T follicular helper cell (primary cell): Measurements from ENCODE around the gene PI16.
A peak's percentile ranks its signal among the peaks of the same experiment; 100 is the strongest.

Experiments used
- DNase-seq: peaks from one replicate; pipeline ENCODE4 v3.0.0-alpha.2; 2020; ENCODE audit warnings: low read depth
- total RNA-seq, 2 experiments: gene quantifications; one replicate each; lab custom pipeline; 2026; lab: John Stamatoyannopoulos, UW

Gene PI16
- 0.09 to 5.6 reads per million in 2 experiments for total RNA-seq

GRCh38 chr6:36954262-36954931 lies at the start of gene PI16:
PI16 (plus strand) TSS chr6:36954738; CDS start chr6:36954761, 23 bp downstream.
- DNase-seq = no peak

- DNase-seq = no peak
Measured at GRCh38 chr6:36904851-36905393, 49.6 kb upstream of the PI16 start.

DNA sequence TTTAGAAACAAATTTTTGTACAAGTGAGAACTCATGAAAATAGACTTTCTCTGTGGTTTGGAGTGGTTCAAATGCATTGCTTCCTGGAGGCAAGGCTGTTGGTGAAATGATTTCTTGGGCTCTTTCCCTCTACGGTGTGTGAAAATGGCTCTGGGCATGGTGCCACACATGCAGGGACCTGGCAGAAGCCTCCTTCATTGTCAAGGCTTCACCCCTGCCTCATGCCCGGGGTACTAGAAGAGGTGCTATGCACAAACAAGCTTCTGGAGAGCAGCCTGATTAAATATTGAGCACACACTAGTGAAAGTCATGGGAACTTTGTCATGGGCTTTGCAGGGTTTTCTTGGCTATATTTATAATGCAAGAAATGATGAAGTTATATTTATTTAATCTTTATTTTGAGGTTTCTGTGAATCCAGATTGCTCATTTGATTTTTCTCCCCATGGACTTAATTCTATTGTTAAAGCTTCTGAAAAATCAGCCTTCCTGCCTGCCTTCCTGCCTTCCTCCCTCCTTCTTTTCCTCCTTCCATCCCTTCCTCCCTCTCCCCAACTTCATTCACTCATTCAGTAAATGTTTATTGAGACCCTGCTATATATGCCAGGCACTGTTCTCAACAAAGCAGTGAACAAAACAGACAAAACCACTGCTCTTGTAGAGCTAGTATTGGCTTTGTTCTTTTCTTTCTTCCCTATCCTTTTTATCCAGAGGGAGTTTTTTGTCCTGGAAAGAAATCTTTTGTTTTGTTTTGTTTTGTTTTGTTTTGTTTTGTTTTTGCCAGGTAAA lies 47.8 kb upstream of the PI16 start:
- no peak for DNase-seq

GRCh38 chr6:36907781-36908180 lies 46.8 kb upstream of the PI16 start:
- no peak for DNase-seq

DNA sequence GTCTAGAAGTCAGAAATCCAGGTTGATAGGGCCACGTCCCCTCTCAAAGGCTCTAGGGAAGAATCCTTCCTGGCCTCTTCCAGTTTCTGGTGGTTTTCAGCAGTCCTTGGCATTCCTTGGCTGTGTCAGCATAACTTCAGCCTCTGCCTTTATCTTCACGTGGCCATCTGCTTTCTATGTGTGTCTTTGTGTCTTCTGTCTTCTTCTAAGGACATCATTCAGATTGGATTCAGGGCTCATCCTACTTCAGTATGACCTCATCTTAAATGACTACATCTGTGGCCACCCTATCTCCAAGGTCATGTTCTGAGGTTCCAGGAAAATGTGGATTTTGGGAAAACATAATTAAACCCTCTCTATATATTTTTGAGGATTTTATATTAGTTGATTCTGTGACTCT lies 45.8 kb upstream of the PI16 start:
- DNase-seq = no peak

DNA sequence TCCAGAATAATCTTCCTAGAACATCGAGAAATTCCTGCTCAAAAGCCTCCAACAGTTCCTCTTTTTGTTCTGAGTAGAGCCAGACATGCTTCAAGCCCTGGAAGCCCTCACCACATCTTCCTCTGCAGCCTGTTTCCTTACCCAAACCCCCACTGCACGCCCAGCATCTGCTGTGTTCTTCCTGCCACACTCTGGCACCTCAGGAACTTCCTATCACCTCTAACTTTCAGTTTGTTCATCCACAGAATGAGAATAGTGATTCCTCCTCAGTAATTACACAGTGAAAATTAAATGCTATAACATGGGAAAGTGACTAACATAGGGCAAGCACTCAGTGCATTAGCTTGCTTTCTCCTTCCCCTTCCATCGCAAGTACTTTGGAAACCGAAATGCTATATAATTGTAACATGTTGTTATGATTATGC lies 42.5 kb upstream of the PI16 start:
- no peak for DNase-seq

- DNase-seq = peak; percentile 43
Measured at GRCh38 chr6:36912586-36912985, 42.0 kb upstream of the PI16 start.

DNA sequence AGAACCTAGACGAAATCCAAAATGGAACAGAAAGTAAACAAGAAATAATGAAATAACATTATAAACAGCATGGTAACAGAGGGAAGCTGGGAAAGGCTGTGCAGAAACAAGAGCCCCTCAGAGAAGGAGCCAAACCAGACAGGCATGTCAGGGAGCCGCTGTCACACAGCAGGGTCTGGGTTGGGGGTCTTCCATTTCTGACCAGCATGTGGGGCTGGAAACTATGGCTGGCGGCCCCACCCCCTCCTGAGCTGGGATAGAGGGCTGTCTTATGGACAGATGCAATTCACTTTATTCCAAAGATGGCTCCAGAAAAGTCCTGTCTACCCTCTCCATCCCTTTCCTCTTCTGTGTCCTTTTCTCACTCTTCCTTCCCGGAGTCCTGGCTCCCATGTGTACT lies 41.5 kb upstream of the PI16 start:
- no peak for DNase-seq

DNA sequence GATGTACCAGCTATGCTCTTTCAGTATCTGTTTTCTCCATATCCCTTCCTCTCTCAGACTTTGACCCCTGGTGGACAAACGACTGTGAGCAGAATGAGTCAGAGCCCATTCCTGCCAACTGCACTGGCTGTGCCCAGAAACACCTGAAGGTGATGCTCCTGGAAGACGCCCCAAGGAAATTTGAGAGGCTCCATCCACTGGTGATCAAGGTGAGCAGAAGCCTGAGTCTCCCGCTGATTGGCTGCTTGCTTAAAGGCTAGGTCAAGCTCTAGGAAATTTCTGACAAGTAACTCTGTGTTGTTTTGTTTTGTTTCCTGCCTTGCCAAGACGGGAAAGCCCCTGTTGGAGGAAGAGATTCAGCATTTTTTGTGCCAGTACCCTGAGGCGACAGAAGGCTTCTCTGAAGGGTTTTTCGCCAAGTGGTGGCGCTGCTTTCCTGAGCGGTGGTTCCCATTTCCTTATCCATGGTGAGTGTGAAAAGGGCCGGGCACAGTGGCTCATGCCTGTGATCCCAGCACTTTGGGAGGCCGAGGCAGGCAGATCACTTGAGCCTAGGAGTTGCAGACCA lies 40.2 kb upstream of the PI16 start:
- DNase-seq = no peak

GRCh38 chr6:36915599-36915998 lies 38.9 kb upstream of the PI16 start:
- no peak for DNase-seq

GRCh38 chr6:36916126-36916525 lies 38.4 kb upstream of the PI16 start:
- no peak for DNase-seq

GRCh38 chr6:36917541-36918193 lies 36.9 kb upstream of the PI16 start:
- DNase-seq = no peak

DNA sequence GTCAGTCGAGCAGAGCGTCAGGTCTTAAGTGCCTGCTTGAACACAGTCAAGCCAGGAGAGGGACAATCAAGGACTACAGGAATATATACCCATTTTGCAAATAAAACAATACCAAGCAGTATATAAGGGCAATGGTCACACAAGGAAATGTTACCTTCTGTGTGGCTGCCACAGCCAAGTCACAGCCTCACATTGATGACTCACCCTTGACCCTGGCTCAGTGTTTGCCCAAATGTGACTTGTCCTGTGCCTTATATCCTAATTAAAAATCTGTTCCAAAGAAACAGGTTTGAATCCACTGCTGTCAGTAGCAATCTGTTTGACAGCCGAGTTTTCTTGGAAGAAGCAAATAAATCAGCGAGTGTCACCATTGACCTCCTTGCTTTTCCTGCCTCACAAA lies 34.5 kb upstream of the PI16 start:
- DNase-seq = no peak

GRCh38 chr6:36920546-36920945 lies 34.0 kb upstream of the PI16 start:
- DNase-seq = no peak

DNA sequence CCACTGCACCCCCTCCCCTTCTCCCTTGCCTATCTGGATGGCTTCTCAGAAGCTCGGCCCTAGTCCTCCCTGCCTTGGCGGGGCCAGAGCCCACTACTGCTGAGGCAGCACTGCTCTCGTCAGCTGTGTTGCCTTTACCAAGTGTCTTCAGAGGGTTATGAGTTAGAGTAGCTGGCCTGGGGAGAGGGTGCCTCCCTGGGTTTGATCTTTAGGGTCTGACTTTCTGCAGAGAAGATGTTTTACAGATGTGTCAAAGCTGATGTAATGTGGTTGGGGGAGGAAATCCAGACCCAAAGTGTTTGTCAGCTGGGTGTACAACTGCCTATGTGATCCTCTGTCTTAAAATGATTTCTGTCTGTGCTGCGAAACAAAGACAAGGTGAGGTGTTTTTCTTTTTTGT lies 30.4 kb upstream of the PI16 start:
- DNase-seq = no peak

DNA sequence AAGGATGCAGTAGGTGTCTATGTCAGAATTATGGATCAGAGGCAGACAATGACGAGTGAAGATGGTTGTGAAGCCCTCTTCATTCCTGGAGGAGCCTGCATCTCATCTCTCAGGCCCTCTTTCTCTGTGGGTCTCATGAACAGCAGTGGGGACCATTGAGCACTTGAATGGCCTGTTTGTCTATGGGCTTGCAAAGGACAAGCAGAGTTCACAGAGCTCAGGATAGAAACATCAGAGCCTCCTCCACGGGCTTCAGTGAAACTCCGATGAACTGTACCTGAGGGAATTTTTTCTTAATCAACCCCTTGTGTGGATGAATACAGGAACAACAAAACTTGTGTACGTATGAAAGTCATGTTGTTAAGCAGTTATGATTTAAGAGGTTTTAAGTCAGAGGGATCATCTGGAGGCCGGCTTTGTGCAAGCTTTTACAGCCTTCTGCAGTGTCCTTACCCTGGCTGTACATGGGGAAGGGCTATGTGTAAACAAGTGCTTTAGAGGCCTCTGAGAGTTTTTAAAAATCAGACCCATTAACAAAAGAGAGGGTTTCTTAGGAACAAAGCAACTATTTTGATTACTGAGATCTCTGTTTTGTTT lies 29.7 kb upstream of the PI16 start:
- DNase-seq = no peak

DNA sequence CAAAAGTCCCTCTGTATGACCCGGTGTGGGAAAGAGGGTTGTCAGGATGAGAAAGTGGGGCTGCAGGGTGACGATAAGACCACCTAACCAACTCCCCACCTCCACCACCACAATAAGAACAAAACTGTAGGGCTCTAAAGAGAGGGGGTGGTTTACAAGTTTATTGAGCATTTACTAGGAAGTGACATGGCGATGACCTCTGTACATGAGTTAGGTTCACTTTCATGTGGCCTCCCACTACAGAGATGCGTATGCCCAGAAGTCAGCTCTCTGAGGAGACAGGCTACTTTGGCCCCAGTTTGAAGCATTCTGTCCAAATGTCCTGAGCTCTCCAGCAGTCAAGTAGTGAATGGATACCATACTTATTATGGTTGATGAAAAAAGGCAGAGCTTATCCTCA lies 28.7 kb upstream of the PI16 start:
- no peak for DNase-seq

GRCh38 chr6:36926708-36927513 lies 27.6 kb upstream of the PI16 start:
- DNase-seq = no peak

GRCh38 chr6:36927691-36928546 lies 26.6 kb upstream of the PI16 start:
- DNase-seq = no peak

DNA sequence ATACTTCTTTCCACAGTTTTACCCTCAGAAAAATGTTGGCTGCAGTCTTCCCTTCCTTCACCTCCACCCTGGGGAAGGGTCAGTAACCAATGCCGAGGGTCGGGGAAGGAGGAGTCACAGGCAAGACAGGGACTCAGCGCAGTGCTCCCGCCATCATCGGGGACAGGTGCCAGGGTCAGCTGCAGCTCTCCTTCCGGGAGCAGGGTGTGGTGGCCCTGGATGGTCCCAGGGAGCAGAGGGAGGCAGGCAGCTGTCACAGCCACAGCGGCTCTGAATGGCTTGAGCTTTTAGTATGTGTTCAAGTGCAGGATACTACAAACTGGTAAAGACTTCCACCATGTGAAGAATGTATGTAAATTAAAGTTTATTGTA lies 26.0 kb upstream of the PI16 start:
- DNase-seq = no peak
